ENCODE measurements around the gene PRPF19. TPM values are rescaled to one million over a fixed set of nuclear protein-coding genes. Genes with fewer than 3 reads are reported as not detected.

PRPF19 gene
- total RNA-seq, 3 donors from 2014 or later (not counting 1 experiment from before 2014, with no cell fraction given), result 61.0 to 69.7 (median 67.5) TPM

GRCh38 chr11:60858731-60859464 is 47.5 kb downstream of the PRPF19 start:
- no peaks in the 10 kb centered on the region for H3K36me3 ChIP-seq (ENCODE audit: control insufficient read depth, insufficient read depth, low read length)
- WGBS (ENCODE audit: insufficient coverage), result 40% methylated on average over 4 of the region's 4 CpGs
- no peak for TF ChIP-seq CTCF (IDR thresholded peaks at IDR 0.05)
- no peaks in the 10 kb centered on the region for H3K36me3 Mint-ChIP-seq
- peaks cover 0 to 8% of the 10 kb centered on the region in 2 donors for H3K27me3 Mint-ChIP-seq (ENCODE audit: low read depth in 2 of 2)
- H3K9me3 ChIP-seq (ENCODE audit: control insufficient read depth, insufficient read depth, low read length), result no peaks in the 10 kb centered on the region
- peaks cover 9% of the 10 kb centered on the region for H3K4me1 ChIP-seq (ENCODE audit: control insufficient read depth, insufficient read depth, low read length)
- ATAC-seq, result no peak
- H3K4me3 ChIP-seq (ENCODE audit: low read length), result no peak overlapping the region
- H3K9me3 Mint-ChIP-seq, result no peaks in the 10 kb centered on the region
- no peak overlapping the region for H3K27ac Mint-ChIP-seq
- H3K27ac ChIP-seq (ENCODE audit: low read length), result no peak overlapping the region
- H3K4me1 Mint-ChIP-seq, result peaks cover 0 to 10% of the 10 kb centered on the region in 2 donors
- no peak for DNase-seq
- H3K27me3 ChIP-seq (ENCODE audit: control insufficient read depth, insufficient read depth, low read length), result no peaks in the 10 kb centered on the region
- no peak overlapping the region for H3K4me3 Mint-ChIP-seq
- intact Hi-C loops (cut with micrococcal nuclease), result no loop called here

GRCh38 chr11:60858236-60858635 is 48.1 kb downstream of the PRPF19 start:
- peaks cover 0 to 8% of the 10 kb centered on the region in 2 donors for H3K27me3 Mint-ChIP-seq (ENCODE audit: low read depth in 2 of 2)

GRCh38 chr11:60857378-60858232 is 48.8 kb downstream of the PRPF19 start:
- WGBS (ENCODE audit: insufficient coverage), result 48% methylated on average over 5 of the region's 5 CpGs
- no peak for TF ChIP-seq CTCF (IDR thresholded peaks at IDR 0.05)
- intact Hi-C loops (cut with micrococcal nuclease), result no loop called here
- Mint-ChIP-seq H3K4me3 (no peak overlapping the region), H3K36me3 (no peaks in the 10 kb centered on the region), H3K9me3 (no peaks in the 10 kb centered on the region), H3K27ac (no peak overlapping the region), H3K27me3 (ENCODE audit: low read depth in 2 of 2) (peaks cover 0 to 7% of the 10 kb centered on the region in 2 donors), H3K4me1 (peaks cover 0 to 10% of the 10 kb centered on the region in 2 donors)
- ATAC-seq (peak in 1 of 3 donors; percentile 76), DNase-seq (no peak)
- H3K4me1 ChIP-seq (ENCODE audit: control insufficient read depth, insufficient read depth, low read length), result peaks cover 9% of the 10 kb centered on the region
- H3K4me3 ChIP-seq (ENCODE audit: low read length), result no peak overlapping the region
- no peaks in the 10 kb centered on the region for H3K36me3 ChIP-seq (ENCODE audit: control insufficient read depth, insufficient read depth, low read length)
- H3K27ac ChIP-seq (ENCODE audit: low read length), result no peak overlapping the region
- H3K9me3 ChIP-seq (ENCODE audit: control insufficient read depth, insufficient read depth, low read length), result no peaks in the 10 kb centered on the region
- no peaks in the 10 kb centered on the region for H3K27me3 ChIP-seq (ENCODE audit: control insufficient read depth, insufficient read depth, low read length)

More at GRCh38 chr11:60858236-60858635, 48.1 kb downstream of the PRPF19 start:
- no peaks in the 10 kb centered on the region for H3K36me3 ChIP-seq (ENCODE audit: control insufficient read depth, insufficient read depth, low read length)
- no peaks in the 10 kb centered on the region for H3K36me3 Mint-ChIP-seq
- no peak for TF ChIP-seq CTCF (IDR thresholded peaks at IDR 0.05)
- no peaks in the 10 kb centered on the region for H3K27me3 ChIP-seq (ENCODE audit: control insufficient read depth, insufficient read depth, low read length)
- no peak overlapping the region for H3K27ac ChIP-seq (ENCODE audit: low read length)
- H3K9me3 Mint-ChIP-seq, result no peaks in the 10 kb centered on the region
- no peak for DNase-seq
- H3K4me1 Mint-ChIP-seq, result peaks cover 0 to 10% of the 10 kb centered on the region in 2 donors
- ATAC-seq, result no peak
- intact Hi-C loops (cut with micrococcal nuclease), result no loop called here
- H3K4me1 ChIP-seq (ENCODE audit: control insufficient read depth, insufficient read depth, low read length), result peaks cover 9% of the 10 kb centered on the region
- WGBS (ENCODE audit: insufficient coverage), result 83% methylated on average over 8 of the region's 8 CpGs
- H3K4me3 Mint-ChIP-seq, result no peak overlapping the region
- no peak overlapping the region for H3K4me3 ChIP-seq (ENCODE audit: low read length)
- H3K9me3 ChIP-seq (ENCODE audit: control insufficient read depth, insufficient read depth, low read length), result no peaks in the 10 kb centered on the region
- no peak overlapping the region for H3K27ac Mint-ChIP-seq

Data from natural killer cell (primary cell).